Stomach smooth muscle (tissue), 2 donors: ENCODE data around the gene RNPS1.

Source experiments
- H3K27ac ChIP-seq: one replicate; pipeline ENCODE4 v1.7.0; 2013; ENCODE audit warnings: mild to moderate bottlenecking, low read length, inconsistent platforms
- H3K27me3 ChIP-seq, 2 donors: one replicate each; pipeline ENCODE4 v1.7.0; 2013; ENCODE audit warnings: low read length in 2 of 2; ENCODE audit not compliant: insufficient read depth in 2 of 2, control insufficient read depth in 1 of 2
- H3K36me3 ChIP-seq, 2 donors: one replicate each; pipeline ENCODE4 v1.7.0; 2013; ENCODE audit warnings: low read length in 2 of 2; ENCODE audit not compliant: control insufficient read depth in 2 of 2, insufficient read depth in 2 of 2
- H3K4me1 ChIP-seq: one replicate; pipeline ENCODE4 v1.7.0; 2013; ENCODE audit warnings: low read length; ENCODE audit not compliant: control insufficient read depth, insufficient read depth
- H3K4me3 ChIP-seq, 2 donors: one replicate each; pipeline ENCODE4 v1.7.0; 2013; ENCODE audit warnings: low read length in 2 of 2
- H3K9ac ChIP-seq, 2 donors: one replicate each; pipeline ENCODE4 v1.7.0; 2013; ENCODE audit warnings: low read length in 2 of 2, mild to moderate bottlenecking in 1 of 2
- H3K9me3 ChIP-seq, 2 donors: one replicate each; pipeline ENCODE4 v1.7.0; 2013; ENCODE audit warnings: low read length in 2 of 2; ENCODE audit not compliant: control insufficient read depth in 2 of 2
- donor health status: healthy.
- donor health status: Pancreatic carcinoma.

Gene RNPS1

DNA sequence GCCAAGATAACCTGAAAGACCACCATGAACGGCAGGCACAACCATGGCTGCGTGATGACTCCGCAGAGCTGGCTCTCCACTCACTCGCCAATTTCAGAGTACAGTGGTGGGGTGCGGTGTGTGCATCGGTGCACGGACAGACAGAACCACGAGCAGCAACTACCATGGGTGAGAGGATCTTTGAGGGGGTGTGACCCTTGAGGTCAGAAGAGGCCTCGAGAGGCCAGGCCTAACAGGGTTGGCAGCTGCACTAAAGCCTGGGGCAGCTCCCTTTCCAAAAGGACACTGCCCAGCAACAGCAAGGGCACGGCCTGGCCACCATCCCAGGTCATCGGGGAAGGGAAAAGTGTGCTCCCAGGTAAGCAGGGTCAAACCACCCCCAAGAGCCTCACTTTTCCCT, 14.6 kb downstream of the RNPS1 start:
- H3K9me3 ChIP-seq, result no peaks in the 10 kb centered on the region
- peaks cover 18 to 42% of the 10 kb centered on the region in 2 donors for H3K36me3 ChIP-seq
- no peak overlapping the region for H3K9ac ChIP-seq
- H3K27me3 ChIP-seq, result no peaks in the 10 kb centered on the region
- H3K27ac ChIP-seq, result no peak overlapping the region
- peaks cover 12% of the 10 kb centered on the region for H3K4me1 ChIP-seq
- H3K4me3 ChIP-seq, result no peak overlapping the region

DNA sequence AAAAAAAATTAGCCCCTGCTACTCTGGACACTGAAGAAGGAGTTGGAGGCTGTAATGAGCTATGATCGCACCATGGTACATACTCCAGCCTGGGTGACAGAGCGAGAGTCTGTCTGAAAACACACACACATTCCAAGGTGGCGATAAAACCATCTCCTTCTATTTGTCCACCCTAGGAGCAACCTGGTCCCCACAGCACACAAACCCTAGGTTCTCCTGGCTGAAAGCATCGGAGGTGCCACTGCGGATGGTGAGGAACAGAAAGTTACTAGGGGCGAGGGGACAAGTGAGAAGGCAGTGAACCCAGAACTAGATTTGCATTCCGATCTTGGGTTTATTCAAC, 15.1 kb downstream of the RNPS1 start:
- H3K36me3 ChIP-seq, result peaks cover 16 to 39% of the 10 kb centered on the region in 2 donors
- no peak overlapping the region for H3K9ac ChIP-seq
- H3K4me1 ChIP-seq, result peaks cover 12% of the 10 kb centered on the region
- no peak overlapping the region for H3K27ac ChIP-seq
- H3K9me3 ChIP-seq, result no peaks in the 10 kb centered on the region
- no peaks in the 10 kb centered on the region for H3K27me3 ChIP-seq
- no peak overlapping the region for H3K4me3 ChIP-seq

DNA sequence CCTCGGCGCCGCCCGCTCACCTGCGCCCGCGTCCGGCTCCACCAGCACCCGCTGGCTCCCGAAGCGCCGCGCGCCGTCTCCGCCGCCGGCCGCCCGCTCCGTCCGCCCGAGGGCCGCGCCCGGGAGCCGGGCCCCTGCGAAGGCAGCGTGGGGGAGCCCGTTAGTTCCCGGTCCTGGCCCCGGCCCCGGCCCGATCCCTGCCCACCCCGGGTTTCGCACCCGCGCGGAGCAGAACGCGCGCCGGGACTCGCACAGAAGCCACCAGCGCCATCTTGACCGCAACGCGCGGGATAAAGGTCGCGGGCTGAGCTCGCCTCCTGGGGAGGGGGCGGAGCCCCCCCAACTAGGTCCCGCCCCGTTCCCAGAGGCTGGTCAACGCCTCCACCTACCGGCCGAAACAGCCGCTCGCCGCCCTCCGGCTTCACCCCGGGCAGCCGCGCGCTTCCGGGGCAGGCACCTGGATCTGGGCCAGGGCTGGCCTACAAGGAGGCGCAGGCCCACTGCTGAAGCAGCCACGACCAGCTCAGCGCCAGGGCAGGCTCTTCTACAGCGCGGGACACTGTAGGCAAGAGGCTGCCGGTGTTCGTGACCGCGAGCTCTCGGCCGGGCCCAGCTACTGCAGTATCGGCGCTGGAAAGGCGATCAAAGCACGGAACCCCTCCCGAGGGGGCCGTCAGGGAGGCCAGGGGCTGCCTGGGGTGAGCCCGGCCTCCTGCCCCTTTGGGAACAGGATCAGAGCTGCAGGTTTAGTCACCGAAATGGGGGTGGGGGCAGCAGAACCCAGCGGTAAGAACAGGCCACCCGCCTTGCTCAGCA, 16.4 kb downstream of the RNPS1 start, which contains the start of gene ECI1:
Gene ECI1, minus strand, starts transcription at position 292 of the 816 bp plus-strand sequence. Its CDS starts 21 bp downstream, at position 271.
- H3K36me3 ChIP-seq, result peaks cover 14 to 28% of the 10 kb centered on the region in 2 donors
- H3K4me1 ChIP-seq, result peaks cover 12% of the 10 kb centered on the region
- H3K27ac ChIP-seq, result peak within 1 kb of the TSS; percentile 79
- H3K9me3 ChIP-seq, result no peaks in the 10 kb centered on the region
- H3K27me3 ChIP-seq, result no peaks in the 10 kb centered on the region
- H3K9ac ChIP-seq, result peak within 1 kb of the TSS; percentile 68 to 82
- H3K4me3 ChIP-seq, result peak within 1 kb of the TSS; percentile 73 to 79

DNA sequence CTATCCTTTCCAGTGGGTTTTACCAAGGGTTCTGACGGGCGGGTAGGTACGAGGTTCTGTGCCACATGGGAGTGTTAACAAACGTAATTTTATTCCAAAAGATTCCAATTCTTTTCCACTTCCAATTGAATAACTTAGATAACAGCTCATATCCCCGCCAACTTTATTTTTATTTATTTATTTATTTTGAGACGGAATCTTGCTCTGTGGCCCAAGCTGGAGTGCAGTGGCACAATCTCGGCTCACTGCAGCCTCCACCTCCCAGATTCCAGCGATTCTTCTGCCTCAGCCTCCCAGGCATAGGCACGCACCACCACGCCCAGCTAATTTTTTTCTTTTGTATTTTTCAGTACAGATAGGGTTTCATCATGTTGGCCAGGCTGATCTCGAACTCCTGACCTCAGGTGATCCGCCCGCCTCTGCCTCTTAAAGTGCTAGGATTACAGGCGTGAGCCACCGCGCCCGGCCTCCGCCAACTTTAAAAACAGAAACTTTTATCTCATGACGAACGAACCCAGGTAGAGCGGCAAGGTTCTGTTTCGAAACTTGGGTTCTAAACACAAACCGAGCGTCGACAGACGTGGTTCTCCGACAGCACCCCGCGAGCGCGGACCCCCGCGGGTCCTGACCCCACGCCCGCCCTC, 17.2 kb downstream of the RNPS1 start:
- Histone ChIP-seq H3K9me3 (no peaks in the 10 kb centered on the region), H3K27me3 (no peaks in the 10 kb centered on the region), H3K4me3 (peak overlapping the region; percentile 73 to 79), H3K4me1 (peaks cover 12% of the 10 kb centered on the region), H3K9ac (peak overlapping the region; percentile 60 to 82), H3K27ac (peak overlapping the region; percentile 79), H3K36me3 (peaks cover 15 to 29% of the 10 kb centered on the region in 2 donors)

DNA sequence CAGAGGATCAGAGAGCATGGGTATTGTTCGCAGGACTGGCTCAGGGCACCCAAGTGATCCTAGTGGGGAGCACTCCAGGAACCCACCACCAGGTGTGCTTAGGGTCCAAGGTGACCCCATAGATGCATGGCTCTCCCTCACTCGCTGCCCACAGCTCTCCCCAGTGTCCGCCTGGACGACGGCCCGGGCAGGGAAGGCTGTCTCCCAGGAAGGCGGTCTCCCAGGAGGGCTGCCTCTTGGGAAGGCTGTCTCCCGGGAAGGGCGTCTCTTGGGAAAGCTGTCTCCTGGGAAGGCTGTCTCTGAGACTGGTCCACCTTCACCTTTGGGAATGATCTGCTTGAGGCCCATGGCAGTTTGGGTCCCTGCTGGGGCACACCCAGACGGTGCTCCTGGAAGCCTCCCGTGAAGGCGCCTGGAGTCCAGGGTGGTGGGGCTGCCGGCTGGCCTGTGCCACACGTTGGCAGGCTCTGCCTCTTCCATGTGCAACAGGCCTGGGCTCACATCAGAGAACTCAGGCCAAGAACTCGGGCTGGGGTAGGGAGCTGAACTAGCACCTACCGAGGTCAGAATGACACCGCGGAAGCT, 21.5 kb downstream of the RNPS1 start:
- Histone ChIP-seq H3K4me1 (peaks cover 5% of the 10 kb centered on the region), H3K27me3 (no peaks in the 10 kb centered on the region), H3K9me3 (no peaks in the 10 kb centered on the region), H3K4me3 (no peak overlapping the region), H3K27ac (no peak overlapping the region), H3K9ac (no peak overlapping the region), H3K36me3 (peaks cover 23 to 30% of the 10 kb centered on the region in 2 donors)

DNA sequence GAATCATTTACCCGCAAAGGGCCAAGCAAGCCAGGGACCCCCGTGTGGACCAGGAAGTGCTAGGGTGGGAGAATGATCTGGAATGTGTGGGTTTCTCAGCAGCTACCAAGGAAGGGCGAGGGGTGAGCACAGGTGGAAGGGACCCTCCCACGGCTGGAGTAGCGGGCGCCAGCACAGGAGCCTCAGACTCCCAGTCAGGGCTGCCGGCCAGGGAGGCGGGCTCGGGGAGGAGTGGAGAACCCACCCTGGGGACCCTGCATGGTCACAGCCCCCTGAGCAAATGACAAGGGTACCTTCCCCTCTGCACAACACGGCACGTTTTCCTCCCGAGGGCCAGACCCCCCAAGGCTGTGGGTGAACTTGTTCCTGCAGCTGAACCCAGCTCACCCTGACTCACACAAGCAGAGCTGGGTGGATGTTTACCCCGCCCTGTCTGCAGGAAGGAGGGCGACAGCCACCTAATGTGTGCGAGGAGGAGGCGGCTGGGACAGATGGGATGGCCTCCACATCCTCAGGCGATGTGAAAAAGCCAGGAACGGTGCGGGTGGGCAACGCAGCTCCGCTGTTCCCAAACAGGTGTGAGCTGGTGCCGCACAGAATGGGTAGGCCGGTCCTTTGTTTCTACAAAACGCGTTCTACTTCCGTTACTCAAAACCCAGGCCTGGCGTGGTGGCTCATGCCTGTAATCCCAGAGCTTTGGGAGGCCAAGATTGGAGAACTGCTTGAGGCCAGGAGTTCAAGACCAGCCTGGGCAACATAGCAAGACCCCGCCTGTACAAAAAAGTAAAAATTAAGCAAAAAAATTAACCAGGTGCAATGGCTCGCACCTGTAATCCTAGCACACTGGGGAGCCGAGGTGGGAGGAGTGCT, 22.8 kb downstream of the RNPS1 start:
- Histone ChIP-seq H3K27ac (no peak overlapping the region), H3K9ac (no peak overlapping the region), H3K4me1 (peaks cover 1% of the 10 kb centered on the region), H3K36me3 (peaks cover 23 to 30% of the 10 kb centered on the region in 2 donors), H3K9me3 (no peaks in the 10 kb centered on the region), H3K4me3 (no peak overlapping the region), H3K27me3 (no peaks in the 10 kb centered on the region)

DNA sequence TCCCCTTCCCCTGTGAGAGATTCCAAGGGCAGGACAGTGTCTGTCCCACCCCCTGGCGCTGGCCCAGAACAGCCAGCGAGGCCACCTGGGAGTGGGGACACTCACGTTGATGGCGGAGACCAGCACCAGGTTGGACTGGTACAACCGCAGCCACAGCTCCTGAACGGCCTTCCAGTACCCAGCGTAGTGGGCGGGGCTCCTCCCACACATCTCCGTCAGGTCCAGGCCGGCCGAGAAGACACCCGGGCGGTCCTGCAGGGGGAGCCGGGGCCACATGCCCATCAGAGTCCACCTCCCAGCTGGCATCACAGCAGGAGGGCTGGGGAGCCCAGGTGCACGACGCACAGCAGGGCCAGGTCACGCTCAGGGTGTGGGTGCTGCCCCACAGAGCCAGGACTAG, 23.6 kb downstream of the RNPS1 start:
- H3K4me3 ChIP-seq, result no peak overlapping the region
- no peaks in the 10 kb centered on the region for H3K27me3 ChIP-seq
- H3K27ac ChIP-seq, result no peak overlapping the region
- H3K36me3 ChIP-seq, result peaks cover 23 to 30% of the 10 kb centered on the region in 2 donors
- H3K4me1 ChIP-seq, result no peaks in the 10 kb centered on the region
- H3K9me3 ChIP-seq, result no peaks in the 10 kb centered on the region
- H3K9ac ChIP-seq, result no peak overlapping the region

DNA sequence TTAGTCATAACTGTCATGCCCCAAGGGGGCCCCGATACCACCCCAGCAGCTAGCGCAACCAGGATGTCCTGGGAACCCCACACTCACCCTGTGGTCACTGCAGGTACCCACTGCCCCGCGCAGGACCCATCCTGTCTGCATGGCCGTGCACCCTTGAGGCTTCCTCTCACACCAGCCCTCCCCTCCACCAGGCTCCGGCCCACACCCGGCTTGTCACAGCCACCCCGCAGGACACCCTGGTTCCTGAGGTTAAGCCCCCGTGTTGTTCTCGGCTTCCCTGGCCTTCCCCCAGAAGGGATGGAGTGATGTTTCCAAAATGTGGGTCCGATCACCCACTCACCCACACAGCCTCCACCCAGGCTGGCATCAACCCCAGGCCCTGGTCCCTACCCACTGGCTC, 24.1 kb downstream of the RNPS1 start:
- Histone ChIP-seq H3K9me3 (no peaks in the 10 kb centered on the region), H3K27me3 (no peaks in the 10 kb centered on the region), H3K9ac (no peak overlapping the region), H3K4me3 (no peak overlapping the region), H3K4me1 (no peaks in the 10 kb centered on the region), H3K27ac (no peak overlapping the region), H3K36me3 (peaks cover 23 to 30% of the 10 kb centered on the region in 2 donors)

DNA sequence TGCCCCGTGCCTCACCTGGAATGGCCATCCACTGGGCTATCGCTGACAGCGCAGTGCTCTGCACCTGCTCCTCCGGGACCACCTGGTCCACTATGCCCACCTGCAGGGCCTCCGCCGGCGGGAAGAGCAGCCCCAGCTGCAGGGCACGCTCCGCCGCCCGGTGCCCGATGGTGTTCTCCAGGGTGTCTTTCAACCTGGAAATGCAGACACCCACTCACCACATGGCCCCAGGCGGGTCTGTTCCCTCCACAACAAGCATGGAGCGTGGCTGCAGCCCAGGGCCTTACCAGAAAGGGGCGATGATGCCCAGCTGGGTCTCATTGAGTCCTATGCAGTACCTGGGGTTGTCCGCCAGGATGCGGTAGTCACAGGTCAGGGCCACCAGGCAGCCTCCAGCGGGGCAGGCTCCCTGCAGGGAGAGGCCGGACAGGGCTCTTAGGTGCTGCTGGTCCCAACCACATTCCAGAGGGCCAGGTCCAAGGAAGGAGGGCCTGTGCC, 24.8 kb downstream of the RNPS1 start:
- Histone ChIP-seq H3K36me3 (peaks cover 23 to 30% of the 10 kb centered on the region in 2 donors), H3K27me3 (no peaks in the 10 kb centered on the region), H3K4me1 (peaks cover 1% of the 10 kb centered on the region), H3K9me3 (no peaks in the 10 kb centered on the region), H3K27ac (no peak overlapping the region), H3K4me3 (no peak overlapping the region), H3K9ac (no peak overlapping the region)

DNA sequence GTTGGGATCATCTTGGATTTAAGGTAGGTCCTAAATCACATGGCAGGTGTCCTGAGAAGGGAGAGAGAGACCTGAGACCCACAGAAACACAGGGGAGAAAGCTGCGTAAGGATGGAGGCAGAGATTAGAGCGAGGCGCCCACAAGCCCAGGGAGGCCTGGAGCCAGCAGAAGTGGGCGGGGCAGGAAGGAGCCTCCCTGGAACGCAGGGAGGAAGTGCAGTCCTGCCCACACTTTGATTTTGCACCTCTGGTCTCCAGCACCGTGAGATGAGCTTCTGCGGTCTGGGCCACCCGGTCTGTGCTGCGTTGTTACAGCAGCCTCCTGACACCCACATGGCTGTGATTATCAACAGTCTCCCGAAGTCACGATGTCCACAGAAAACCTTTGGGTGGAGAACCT, 25.3 kb downstream of the RNPS1 start:
- Histone ChIP-seq H3K4me3 (no peak overlapping the region), H3K36me3 (peaks cover 23 to 30% of the 10 kb centered on the region in 2 donors), H3K9ac (no peak overlapping the region), H3K9me3 (no peaks in the 10 kb centered on the region), H3K27me3 (peaks cover 3% of the 10 kb centered on the region in 2 donors), H3K27ac (no peak overlapping the region), H3K4me1 (peaks cover 6% of the 10 kb centered on the region)
